ENCODE results near the gene BUB1.

DNA sequence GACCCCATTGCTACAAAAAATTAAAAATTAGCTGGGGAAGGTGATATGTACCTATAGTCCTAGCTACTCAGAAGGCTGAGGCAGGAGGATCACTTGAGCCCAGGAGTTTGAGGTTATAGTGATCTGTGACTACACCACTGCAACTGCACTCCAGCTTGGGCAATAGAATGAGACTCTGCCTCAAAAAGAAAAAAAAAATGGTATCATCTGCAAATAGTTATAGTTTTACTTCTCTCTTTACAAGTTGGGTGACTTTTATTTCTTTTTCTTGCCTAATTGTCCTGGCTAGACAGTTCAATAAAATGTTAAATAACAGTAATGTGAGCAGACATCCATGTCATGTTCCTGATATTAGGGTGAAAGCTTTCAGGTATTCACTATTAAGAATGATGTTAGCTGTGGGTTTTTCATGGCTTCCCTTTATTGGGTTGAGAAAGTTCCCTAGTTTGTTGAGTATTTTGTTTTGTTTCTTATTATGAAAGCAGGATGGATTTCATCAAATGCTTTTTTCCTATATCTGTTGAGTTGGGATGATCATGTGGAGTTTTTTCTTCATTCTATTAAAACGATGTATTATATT, 29.6 kb upstream of the BUB1 start:
- TF ChIP-seq ZNF274 (IDR thresholded peaks at IDR 0.05; ENCODE audit: low read depth, low read length) (no peak), YY1 (IDR thresholded peaks at IDR 0.05; ENCODE audit: insufficient read depth, insufficient read length) (no peak)

Measured in NT2/D1 (cell line).